ENCODE measurements around the gene PPP4R3A. TPM values are rescaled to one million over a fixed set of nuclear protein-coding genes. Genes with fewer than 3 reads are reported as not detected.

The PPP4R3A gene
- total RNA-seq, 1 experiment from 2014 or later: 148 TPM

GRCh38 chr14:91520138-91520537 lies 10.0 kb upstream of the PPP4R3A start:
- no peak overlapping the region for H3K4me2 ChIP-seq (ENCODE audit: insufficient read depth, insufficient read length, low read length)
- H2AFZ ChIP-seq (ENCODE audit: low read length): no peak overlapping the region
- H3K4ac ChIP-seq (ENCODE audit: low read depth, low read length): no peak overlapping the region
- H2BK15ac ChIP-seq (ENCODE audit: low read depth, low read length): no peak overlapping the region
- no peak overlapping the region for H3K56ac ChIP-seq (ENCODE audit: insufficient read length, low read depth, low read length)
- no peak for DNase-seq
- H3T11ph ChIP-seq (ENCODE audit: low read length): no peak overlapping the region
- no peaks in the 10 kb centered on the region for H3K4me1 Mint-ChIP-seq
- H2BK12ac ChIP-seq (ENCODE audit: insufficient read length, low read depth, low read length): no peak overlapping the region
- H4K91ac ChIP-seq (ENCODE audit: insufficient read length, low read depth, low read length): no peak overlapping the region
- no peaks in the 10 kb centered on the region for H4K20me1 ChIP-seq (ENCODE audit: control insufficient read depth, insufficient read depth, insufficient read length)
- no peak overlapping the region for H3K14ac ChIP-seq (ENCODE audit: insufficient read depth, low read length)
- H3K27me3 Mint-ChIP-seq (ENCODE audit: low read depth): peaks cover 23% of the 10 kb centered on the region
- H3K23ac ChIP-seq (ENCODE audit: insufficient read length, low read depth, low read length): no peak overlapping the region
- no peaks in the 10 kb centered on the region for H3K79me1 ChIP-seq (ENCODE audit: insufficient read depth, low read depth, low read length, poor library complexity, severe bottlenecking)
- H3K9ac ChIP-seq (ENCODE audit: extremely low read depth, insufficient read length, low read length): no peak overlapping the region
- no peak overlapping the region for H3K27ac ChIP-seq (ENCODE audit: insufficient read length, low read depth, low read length)
- H3K9me3 ChIP-seq (ENCODE audit: control insufficient read depth, low read depth, low read length): no peaks in the 10 kb centered on the region
- H3K23me2 ChIP-seq (ENCODE audit: insufficient read length, low read depth, low read length, poor library complexity, severe bottlenecking): no peaks in the 10 kb centered on the region
- H3K36me3 Mint-ChIP-seq (ENCODE audit: insufficient read depth in 1 of 3, low read depth in 3 of 3): no peaks in the 10 kb centered on the region
- H3K18ac ChIP-seq (ENCODE audit: insufficient read length, low read depth, low read length): no peak overlapping the region
- H3K79me2 ChIP-seq (ENCODE audit: insufficient read depth, low read length): no peaks in the 10 kb centered on the region
- H2BK20ac ChIP-seq (ENCODE audit: low read depth, low read length, poor library complexity, severe bottlenecking): no peak overlapping the region
- no peak for TF ChIP-seq CTCF (conservative IDR thresholded peaks at IDR 0.05)
- H3K9me3 Mint-ChIP-seq: peaks cover 0 to 2% of the 10 kb centered on the region in 2 experiments; a peak in 2 of 5 replicates
- no peaks in the 10 kb centered on the region for H3K27me3 ChIP-seq (ENCODE audit: insufficient read depth, low read length)
- H3K4me3 Mint-ChIP-seq: no peak overlapping the region
- H4K8ac ChIP-seq (replicated peaks; ENCODE audit: insufficient read length, low read depth, low read length): no peak overlapping the region
- H4K5ac ChIP-seq (ENCODE audit: insufficient read length, low read depth, low read length): no peak overlapping the region
- H2BK120ac ChIP-seq (ENCODE audit: low read depth, low read length, poor library complexity, severe bottlenecking): no peak overlapping the region
- no peak overlapping the region for H2BK5ac ChIP-seq (ENCODE audit: insufficient read length, low read length)
- H3K27ac Mint-ChIP-seq: no peak overlapping the region
- no peaks in the 10 kb centered on the region for H3K4me1 ChIP-seq (ENCODE audit: insufficient read depth, low read length)
- H2AK5ac ChIP-seq (ENCODE audit: insufficient read length, low read length): no peak overlapping the region
- WGBS (ENCODE audit: extremely low coverage, insufficient read length, low lambda C conversion rate): no CpG with 5 or more reads among the region's 2 CpGs
